ENCODE results near the gene CCDC71L. TPM values are rescaled to one million over a fixed set of nuclear protein-coding genes. Genes with fewer than 3 reads are reported as not detected.

CCDC71L gene
- total RNA-seq, 1 donor, result 27.5 TPM

DNA sequence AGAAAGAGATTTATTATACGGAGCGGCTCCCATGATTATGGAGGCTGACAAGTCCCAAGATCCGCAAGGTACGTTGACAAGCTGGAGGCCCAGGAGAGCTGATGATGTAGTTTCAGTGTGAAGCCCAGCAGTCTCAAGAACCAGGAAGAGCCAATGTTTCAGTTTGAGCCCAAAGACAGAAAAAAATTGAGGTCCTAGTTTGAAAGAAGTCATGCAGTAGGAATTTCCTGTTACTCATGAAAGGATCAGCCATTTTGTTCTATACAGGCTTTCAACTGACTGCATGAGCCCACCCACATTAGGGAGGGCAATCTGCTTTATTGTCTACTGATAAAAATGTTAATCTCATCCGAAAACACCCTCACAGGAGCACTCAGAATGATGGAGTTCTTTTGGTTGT is 51.5 kb downstream of the CCDC71L start:
- no peak for DNase-seq (ENCODE audit: low read depth in 2 of 3, low spot score in 2 of 3)

DNA sequence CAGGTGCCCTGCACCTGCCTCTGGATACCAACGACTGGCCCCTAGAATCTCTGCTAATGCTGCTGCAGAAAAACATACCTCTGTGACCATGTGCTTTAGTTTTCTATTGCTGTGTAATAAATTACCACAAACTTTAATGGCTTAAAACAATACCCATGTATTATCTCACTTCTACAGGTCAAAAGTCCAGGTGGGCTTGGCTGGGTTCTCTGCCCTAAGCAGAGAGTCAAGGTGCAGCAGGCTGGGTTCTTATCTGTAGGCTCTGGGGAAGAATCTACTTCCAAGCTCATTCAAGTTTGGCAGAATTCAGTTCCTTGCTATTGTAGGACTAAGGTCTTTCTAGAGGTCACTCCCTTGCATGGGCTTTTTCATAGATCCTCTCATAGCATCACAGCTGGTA is 52.3 kb downstream of the CCDC71L start:
- no peak for DNase-seq (ENCODE audit: low read depth in 2 of 3, low spot score in 2 of 3)

Other genes starting within 250 kb of the CCDC71L start
- 51.2 TPM for gene PIK3CG, start 204.1 kb upstream of the CCDC71L start, total RNA-seq